NCI-H226 (cell line): Measurements from ENCODE around the gene ETS1.

ENCODE experiments used
- DNase-seq: peaks from one replicate; pipeline ENCODE4 v3.0.0-alpha.2; 2015

The ETS1 gene

DNA sequence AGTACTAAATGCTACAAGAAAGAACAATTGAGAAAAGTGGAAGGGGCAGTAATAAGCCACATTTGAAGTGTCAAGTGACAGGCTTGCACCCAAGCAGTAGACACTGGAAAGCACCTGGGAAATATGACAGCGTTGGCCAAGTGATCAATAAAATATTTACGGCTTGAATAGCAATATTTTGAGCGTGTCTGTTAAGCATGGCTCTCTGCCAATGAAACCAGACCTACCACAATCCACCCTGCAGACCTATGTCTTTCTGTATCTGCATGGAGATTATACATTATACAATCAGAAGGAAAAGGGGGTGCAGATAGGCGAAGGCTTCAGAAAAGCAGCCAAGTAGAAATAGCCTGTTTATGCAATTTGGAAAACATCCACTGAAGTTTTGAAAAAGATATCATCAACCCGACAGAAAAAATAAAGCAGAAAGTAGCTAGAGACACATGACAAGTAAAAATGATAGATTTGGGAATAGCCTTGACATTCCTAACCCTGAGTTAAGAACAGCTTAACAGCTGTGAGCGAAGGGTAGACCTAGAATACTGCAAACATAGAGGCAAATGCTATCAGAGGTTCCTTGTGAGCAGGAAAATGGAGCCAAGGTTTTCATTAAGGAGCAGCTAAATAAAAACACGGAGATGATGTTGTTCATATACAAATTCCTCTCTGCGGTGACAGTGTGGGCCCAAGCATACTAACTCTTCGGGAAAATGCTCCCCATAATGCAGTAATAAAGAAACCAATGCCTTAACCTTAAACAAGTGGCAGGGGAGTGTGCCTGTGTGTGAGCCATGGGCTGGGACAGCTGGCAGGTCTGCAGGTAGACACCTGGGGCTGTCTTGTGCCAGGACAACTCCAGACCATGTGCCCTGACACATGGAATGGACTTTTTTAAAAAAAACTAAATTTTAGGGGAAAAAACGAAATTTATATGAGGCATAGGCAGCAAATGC is 71.3 kb downstream of the ETS1 start:
- DNase-seq, result no peak

DNA sequence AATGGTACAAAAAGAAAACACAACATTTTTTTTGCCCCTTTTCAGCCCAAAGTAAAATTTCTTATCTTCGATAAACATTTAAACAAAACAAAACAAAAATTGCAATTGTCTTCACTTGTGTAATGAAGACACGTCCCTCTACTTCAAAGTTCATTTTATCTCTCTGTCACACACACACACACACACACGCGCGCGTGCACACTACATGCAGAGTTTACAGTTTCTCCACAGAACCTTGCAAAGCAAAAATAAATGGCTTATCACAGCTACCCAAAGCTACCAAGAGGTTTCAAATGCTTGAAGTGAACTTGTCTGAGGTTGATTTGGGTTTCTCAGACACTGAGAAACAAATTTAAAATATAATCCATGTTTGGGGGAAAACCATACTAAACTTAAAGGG is 72.3 kb downstream of the ETS1 start:
- no peak for DNase-seq

DNA sequence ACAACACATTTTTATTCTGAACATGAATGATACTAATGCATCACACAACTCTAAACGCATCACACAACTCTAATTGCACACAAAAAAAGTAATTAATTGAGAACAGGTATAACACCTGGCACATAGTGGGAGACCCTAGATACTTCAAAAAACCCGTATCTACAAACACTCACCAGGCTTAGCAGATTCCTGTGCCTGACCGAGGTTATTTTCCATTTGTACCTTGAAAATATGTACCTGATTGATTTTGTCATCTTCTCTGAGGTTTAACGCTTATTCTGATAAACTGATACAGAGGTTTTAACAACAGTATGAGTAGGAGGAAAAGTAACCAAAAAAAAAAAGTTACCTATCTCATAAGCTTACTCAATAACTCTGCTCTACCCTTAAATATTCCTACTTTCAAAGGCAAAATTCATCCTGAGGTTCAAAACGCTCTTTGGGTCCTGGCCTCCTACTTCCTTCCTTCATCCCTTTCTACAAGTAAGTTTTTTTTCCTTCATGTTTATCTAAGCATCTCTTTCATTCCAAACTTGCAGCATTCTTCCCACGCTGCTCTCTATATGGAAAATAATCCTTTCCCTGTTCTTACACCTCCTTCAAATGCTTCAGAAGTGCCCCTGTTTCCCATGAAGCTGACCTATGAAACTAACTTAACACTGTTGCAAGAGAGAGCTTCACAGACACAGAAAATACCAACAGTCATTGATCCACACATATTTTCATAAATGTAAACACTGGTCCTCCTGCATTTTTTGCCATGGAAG is 73.3 kb downstream of the ETS1 start:
- DNase-seq, result no peak

DNA sequence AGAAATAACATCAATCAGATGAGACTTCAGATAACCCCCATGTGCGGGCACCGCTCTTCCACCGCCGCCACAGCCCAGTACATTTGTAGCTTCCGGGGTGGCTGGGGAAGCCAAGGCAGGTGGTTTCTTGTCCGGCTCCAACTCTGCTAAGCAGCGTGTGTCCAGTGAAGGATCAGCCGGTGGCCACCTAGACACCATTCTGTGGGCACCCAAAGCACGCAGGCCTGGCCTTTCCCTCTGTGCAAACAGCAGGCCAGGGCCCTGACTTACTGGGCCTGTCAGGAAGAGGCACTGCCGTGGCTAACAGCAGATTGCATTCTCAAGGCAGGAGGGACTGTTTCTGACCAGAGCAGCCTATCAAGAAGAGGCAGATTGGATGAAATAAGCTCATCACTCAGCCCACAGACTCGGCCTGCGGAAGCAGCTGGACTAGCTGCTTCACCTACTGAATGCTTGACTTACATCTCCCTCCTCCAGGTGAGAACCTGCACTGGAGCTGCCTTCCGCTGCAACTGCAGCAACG is 74.8 kb downstream of the ETS1 start:
- no peak for DNase-seq

DNA sequence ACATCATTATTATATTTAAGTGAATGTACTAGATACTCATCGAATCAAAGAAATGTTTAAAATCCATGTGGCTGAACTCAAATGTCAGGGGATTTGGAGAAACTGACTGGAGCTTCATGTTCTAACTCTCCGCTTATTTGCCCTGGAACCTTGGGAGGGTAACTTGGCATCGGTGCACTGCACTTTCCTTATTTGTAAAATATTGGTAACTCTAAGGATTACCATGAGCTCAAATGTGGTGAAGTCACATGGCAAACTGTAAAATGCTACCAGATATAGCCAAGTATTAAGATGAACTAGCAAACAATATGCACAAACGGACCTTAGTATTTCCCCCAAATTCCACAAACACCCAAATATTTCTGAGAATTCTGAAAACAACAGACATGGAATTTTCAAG is 75.6 kb downstream of the ETS1 start:
- DNase-seq, result no peak

DNA sequence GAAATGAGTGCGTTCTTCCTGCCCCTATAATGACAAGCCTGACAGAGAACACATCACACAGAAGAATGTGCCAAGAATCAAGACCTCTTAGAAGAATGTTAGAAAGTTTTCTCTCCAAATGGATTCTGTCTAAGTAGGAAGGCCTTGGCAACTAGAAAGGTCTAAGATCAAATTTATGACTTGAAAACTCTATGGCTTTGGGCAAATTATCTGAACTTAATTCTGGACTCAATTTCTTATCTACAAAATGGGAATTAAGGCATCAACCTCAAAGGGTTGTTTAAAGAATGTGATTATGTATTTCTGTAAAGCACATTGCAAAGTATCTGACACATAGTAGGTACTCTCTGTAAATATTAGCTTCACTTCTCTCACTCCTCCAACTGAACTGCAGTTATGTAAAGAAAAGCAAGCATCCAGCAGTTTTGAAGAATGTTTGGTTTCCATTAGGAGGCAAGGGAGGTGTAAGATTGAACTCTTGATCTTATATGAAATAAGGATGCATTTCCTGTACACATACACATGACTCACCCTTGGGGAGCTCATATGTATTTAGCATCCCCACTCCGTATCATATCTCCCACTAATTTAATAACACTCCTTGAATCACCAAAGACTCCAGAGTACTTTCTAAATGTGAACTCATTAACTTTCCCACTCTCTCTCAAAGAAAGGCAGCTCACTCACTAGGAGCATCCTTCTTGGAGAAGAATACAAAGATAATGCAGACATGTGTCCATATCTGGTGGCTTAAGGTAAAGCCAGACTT is 77.6 kb downstream of the ETS1 start:
- peak; percentile 73 for DNase-seq

DNA sequence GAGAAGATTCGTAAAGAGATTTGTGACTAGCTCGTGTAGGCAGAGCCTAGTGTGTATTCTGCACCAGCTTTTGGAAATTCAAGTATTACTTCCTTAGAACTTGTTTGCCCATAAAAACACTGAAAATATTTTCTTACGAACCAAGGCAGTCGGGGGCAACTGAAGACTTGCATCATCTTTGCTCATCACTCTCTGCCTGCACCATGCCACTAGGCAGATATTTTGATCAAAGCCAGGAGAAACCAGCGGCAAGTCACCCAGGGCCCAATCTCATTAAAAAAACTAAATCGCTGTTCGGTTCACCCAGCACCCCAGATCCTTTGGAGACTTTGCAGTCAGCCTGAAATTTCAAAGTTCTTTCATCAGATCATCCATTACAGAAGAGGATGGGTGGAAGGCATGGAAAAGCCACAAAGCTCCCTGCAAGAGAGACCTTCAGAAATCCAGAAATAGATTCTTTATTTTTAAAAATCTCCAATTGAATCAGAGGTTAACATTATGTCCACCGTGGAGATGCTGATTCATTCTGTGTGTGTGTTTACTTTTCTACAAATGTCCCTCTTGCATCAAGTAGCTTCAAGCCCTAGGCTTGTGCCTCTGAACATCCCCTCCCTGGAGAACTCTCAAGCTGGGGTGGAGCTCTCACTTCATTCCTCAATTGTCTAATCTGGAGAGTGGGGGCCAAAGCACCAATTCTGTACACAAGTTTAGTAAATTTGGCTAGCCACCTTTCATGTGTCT is 78.4 kb downstream of the ETS1 start:
- no peak for DNase-seq

DNA sequence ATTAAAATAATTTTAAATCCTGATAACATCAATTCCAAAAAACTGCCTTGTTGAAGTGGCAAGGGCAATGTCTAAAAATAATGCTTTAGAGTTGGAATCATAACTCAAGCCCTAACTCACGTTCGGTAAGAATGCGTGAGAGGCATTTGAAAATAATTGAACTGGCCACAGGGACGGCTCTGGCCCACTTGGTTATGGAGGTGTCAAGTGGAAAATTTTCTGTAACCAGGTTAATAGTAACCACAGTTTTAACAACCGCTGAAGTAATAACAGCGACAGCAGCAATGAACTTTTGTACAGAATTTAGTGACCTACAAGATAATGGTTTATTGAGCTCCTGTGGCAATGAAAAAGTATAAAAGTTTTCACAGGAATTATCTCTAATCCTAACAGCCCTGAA is 79.4 kb downstream of the ETS1 start:
- DNase-seq, result no peak

DNA sequence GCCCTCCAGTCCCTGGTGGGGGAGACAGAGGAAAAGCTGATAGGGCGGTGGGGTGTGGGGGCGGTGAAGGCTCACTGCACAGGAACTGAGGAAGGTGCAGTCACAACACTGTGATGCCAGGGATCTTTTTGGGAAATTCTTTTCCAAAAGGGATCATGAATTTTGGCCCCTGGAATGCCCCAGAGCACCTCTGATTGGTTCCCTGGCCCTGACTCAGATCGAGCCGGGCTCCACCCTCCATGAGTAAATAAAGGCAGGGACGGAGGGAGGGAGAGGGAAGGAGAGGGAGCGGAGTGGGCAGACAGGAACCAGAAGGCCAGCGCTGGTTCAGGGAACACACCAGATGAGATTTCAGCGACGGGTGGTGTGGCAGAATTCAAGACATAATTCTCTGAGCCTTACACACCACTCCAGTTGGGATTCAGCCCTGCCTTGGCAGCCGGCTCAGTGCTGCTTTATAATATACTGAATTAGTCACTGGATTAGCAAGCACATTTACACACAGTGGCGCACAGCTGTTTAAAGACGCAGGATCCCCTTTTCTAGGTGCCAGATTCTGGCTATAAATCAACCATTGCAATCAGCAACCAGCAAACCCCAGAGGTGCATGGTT is 80.3 kb downstream of the ETS1 start:
- peak; percentile 91 for DNase-seq

DNA sequence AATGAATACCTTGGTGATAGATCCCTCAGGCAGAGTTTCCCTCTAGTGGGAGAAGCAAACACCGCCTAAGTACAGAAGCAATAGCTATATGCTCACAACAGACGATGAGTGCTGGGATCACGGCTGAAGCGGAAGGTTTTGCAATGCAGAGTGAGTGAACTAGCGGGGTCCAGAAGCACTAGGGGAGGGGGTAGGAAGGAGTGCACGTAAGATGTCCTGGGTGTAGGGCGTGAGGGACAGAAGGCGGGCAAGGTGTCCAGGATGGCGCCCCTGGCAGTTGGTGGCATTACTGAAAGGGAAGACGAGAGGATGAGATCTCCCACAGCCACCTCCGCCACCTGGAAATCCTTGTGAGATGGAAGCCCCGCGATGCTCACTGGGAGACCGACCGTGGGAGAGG is 81.0 kb downstream of the ETS1 start:
- no peak for DNase-seq

DNA sequence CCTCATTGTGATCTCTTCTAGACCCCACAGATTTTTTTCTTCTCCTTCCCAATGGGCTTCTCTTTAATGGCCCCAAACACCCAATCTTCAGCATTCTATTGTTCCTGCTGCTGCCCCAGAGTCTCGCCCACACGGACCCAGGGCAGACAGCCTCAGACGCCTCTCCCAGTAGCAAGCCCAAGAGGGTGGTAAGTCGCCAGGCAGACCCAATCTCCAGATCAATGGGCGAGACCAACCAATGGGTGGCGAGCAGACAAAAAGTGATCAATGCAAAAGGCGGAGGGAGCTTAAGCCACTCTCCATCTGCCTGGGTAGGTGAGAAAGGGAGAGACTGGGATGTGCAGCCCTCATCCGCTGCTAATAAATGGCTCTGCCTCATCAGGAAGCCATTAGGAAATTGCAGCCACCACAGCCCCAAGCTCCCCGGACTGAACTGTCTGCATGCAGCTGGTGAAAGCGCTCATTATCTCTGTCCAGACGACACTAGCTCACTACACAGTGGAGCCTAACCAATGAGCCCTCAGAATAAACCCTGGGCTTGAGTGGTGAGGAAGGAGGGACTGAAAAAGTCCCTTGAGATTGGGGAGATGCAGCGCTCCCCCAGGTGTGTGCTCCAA is 81.8 kb downstream of the ETS1 start:
- DNase-seq, result no peak

DNA sequence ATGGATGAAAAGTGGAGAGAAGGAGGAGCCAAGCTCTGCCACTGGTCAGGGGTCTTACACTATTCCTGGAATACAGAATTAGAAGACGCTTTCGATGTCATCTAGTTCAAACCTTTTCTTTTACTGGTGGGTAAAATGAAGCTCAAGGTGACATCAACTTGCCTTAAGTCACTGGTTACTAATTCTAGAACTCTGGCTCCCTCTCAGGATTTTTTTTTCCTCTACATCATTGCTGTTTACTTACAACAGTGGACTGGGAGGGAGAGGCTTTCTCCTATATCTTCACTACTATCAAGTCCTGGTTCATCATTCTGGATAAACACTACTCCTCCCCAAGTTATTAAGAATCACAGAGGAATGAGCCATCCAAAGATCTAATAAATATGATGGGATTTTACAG is 82.9 kb downstream of the ETS1 start:
- no peak for DNase-seq

DNA sequence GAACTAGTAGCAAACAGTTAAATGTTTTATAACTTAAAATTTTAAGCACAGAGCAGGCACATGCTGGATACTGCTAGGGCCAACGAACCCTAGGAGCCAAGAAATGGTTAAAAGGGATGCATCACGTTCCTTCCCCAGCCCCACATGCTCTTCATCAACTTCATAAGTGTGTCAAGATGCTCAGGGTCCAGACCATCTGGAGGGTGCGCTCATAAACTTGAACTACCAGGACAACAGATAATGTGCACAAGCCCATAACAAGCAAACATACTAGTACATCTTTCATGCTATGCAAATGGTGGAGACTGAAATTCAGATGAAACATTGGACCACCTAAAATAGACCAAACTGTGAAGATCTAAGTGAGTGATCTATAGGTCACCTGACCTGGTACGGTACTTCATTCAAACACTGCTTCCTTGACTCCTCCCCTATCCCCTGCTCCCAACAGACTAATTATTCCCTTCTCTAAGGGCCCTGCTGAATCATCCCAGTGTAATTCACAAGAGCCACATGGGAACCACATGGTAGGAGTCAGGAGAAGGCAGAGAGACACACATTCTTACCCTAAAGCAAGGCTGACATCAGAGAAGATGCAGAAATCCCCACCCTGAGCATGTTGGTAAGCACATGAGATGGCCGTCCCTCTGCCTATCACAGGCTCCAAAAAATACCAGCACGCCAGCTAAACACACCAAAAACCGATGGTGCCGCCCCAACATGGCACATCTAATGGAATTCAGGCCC is 83.9 kb downstream of the ETS1 start:
- DNase-seq, result peak; percentile 79

DNA sequence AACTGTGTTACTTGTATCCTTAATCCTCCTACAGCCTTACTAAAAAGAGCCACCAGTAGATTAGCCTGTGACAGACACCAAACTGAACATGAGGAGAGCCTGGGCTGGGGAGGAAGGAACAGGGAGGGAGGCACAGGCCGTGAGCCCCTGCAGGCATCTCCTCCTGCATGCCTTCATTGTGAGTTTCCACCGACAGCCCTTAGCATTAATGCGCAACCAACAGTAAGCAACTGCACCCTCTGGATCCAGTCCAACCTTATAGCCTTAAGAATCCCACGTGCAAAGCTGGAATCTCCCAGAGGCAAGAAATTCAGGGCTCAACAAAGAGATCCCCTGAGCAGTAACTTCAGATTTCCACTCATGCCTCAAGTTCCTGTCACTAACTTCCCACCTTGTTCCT is 84.6 kb downstream of the ETS1 start:
- DNase-seq, result peak; percentile 97

DNA sequence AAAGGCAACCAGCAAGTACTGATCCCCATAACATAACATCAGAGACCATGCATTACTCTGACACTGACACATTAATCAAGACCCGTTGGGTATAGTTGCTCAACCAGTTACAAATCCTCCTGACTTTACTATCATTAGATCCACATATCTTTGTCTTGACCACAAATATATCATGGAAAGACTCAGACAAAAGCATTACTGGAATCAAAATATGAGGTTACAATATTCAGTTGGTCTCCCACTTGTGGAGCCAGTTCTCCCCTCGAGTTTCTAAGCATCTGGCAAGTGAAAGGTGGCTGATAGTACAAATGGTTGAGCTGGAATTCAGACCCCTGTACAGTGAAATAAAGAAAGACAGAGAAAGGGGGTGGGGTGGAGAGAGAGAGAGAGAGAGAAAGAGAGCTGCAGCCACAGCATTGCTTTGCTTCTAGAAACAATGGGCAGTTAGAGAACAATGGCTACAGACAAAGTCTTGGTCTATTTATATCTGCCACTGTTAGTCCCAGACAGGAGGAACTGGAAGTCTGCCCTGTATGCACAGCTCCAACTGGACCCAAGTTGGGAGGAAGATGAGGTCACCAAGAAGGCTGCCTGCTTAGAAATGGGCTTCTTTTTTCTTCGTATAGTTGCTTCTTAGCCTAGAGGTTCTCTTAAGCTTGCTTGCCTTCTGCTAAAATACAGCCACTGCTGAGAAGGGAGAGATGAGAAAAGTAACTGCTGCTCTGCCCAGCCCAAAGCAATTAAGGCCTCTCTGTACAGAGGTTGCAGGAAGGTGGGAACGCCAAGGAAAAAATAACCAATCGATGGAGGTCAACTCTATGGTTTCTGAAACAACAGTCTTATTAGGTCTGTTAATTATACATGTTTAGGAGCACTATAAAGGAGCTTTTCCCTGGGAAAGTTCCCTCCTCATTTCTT is 85.5 kb downstream of the ETS1 start:
- DNase-seq, result peak; percentile 71

DNA sequence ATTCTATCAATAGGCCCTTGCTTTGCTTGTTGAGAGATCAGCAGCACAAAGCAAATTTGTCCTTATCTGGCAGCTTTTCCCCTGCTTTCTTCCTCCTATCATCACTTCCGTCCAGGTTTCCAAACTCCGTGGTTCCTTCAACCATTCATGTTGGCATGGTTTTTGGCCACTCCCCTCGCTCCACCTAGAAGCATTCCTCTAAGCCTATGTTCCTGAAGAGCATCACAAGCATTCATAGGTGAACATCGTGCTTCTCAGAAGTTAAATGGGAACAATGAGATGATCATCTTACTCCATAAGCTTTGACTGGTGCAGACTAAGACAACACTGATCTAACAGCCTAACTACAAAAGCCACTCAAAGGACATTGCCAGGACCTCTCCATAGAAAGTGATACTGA is 86.3 kb downstream of the ETS1 start:
- peak; percentile 55 for DNase-seq

DNA sequence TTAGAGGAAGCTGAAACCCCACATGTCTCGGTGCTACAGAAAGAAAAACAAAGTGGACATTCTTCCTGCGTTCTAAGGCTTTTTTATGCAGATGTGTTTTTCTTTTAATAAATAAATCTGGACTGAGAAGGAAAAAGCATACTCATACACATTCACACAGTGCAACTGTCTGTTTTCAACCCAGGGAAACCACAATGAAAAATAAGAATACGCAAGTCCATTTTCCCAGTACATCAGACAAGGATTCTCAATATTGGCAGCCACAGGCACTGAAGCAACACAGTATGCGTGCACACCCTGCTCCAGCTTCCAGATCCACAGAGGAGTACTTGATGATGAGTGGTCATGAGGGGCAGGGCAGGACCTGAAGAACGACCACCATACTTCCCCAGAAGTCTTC is 86.9 kb downstream of the ETS1 start:
- DNase-seq, result no peak

DNA sequence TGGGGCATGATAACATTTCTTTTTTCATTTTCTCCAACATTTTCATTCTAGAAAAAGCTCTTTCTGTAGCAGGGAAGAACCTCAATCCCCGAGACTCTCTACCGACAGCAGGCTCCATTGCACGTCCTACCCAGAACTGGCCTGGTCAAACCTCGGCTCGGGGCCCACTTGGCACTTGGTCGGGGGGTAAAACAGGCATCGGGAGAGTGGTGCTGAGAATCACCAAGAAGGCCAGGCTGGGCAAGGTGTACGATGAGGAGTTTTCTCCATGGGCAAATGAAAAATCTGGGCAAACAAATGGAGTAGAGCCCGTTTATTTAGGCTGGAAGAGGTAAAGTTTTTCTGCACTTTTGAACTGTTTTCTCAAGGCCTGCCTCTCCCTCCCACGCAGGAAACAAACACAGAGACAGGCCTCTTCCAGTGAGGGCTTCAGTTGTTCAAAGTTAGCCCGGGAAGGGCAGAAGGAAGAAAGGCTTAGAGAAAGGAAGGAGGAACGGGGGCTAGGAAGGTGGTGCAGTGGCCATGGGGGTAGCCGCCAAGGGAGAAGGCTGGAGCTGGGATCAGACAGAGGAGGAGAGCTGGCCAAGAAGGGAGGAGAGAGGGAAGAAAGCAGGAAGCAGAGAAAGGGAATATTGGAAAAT is 87.6 kb downstream of the ETS1 start:
- DNase-seq, result no peak

DNA sequence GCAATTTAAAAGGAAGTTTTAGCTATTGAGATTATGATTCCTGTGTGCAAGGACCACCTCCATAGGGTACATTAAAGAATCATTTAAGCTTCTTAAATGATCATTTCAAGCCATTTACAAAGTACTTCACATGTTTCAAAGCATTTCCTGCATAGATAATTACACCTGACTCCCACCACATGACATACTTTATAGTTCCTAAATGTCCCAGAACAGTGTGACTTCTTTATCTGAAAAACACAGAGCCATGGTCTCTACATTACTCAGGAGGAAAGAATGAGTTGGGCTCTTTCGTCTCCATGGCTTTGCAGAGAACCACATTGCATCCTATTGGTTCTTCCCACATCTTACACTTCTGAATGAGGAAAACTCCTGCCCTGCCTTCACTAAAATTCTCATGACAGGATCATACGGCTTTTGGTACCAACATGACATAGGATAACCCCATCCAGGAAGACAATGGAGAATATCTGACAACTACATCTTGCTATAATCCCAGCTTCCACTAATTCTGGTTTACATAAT is 88.6 kb downstream of the ETS1 start:
- DNase-seq, result no peak
